ENCODE results near the gene ECEL1. TPM values are rescaled to one million over a fixed set of nuclear protein-coding genes. Genes with fewer than 3 reads are reported as not detected.

The ECEL1 gene
- total and polyA plus RNA-seq, 8 donors = 0.30 to 1.1 (median 0.76) TPM; not detected in 2

GRCh38 chr2:232476045-232476444 lies 11.6 kb downstream of the ECEL1 start:
- ATAC-seq (no peak), FAIRE-seq (no peak), DNase-seq (no peak)
- no peaks in the 10 kb centered on the region for H3K27me3 ChIP-seq
- H3K27ac ChIP-seq = no peak overlapping the region
- no peak for TF ChIP-seq CTCF (IDR thresholded peaks at IDR 0.05)
- no peaks in the 10 kb centered on the region for H3K36me3 ChIP-seq
- H3K9me3 ChIP-seq = no peaks in the 10 kb centered on the region
- H3K4me1 ChIP-seq = no peaks in the 10 kb centered on the region
- H3K4me3 ChIP-seq = no peak overlapping the region
- intact Hi-C loops (cut with DNase I) = no loop called here
- 71 to 86% methylated on average over 2 of the region's 2 CpGs for WGBS, 2 donors

- H3K9me3 ChIP-seq = no peaks in the 10 kb centered on the region
- H3K4me1 ChIP-seq = no peaks in the 10 kb centered on the region
- no peak overlapping the region for H3K4me3 ChIP-seq
- H3K27ac ChIP-seq = no peak overlapping the region
- 27 to 35% methylated on average over 6 of the region's 6 CpGs for WGBS, 2 donors
- no peaks in the 10 kb centered on the region for H3K27me3 ChIP-seq
- H3K36me3 ChIP-seq = no peaks in the 10 kb centered on the region
- DNase-seq (no peak), FAIRE-seq (no peak), ATAC-seq (no peak)
- intact Hi-C loops (cut with DNase I) = no loop called here
- TF ChIP-seq CTCF (IDR thresholded peaks at IDR 0.05) = no peak
Measured at GRCh38 chr2:232473467-232473890, 14.2 kb downstream of the ECEL1 start.

DNA sequence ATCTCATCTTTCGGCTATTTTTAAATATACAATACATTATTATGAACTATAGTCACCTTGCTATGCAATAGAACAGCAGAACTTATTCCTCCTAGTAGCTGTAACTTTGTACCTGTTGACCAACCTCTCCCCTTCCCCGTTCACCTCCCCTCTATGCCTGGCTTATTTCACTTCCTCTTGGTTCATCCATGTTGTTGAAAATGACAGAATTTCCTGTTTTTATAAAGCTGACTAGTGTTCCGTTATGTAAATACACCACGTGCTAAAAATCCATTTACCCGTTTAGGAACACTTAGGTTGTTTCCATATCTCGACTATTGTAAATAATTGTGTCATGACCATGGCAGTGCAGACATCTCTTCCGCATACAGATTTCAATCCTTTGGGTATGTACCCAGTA lies 21.4 kb downstream of the ECEL1 start:
- FAIRE-seq (no peak), ATAC-seq (no peak), DNase-seq (no peak)
- Histone ChIP-seq H3K9me3 (no peaks in the 10 kb centered on the region), H3K4me3 (no peak overlapping the region), H3K4me1 (no peaks in the 10 kb centered on the region), H3K27ac (no peak overlapping the region), H3K36me3 (no peaks in the 10 kb centered on the region), H3K27me3 (no peaks in the 10 kb centered on the region)
- WGBS, 2 donors = 47 to 57% methylated on average over 7 of the region's 7 CpGs
- intact Hi-C loops (cut with DNase I) = no loop called here
- TF ChIP-seq CTCF (IDR thresholded peaks at IDR 0.05) = no peak

GRCh38 chr2:232465061-232465460 lies 22.6 kb downstream of the ECEL1 start:
- H3K9me3 ChIP-seq = no peaks in the 10 kb centered on the region
- ATAC-seq = no peak
- H3K36me3 ChIP-seq = no peaks in the 10 kb centered on the region
- TF ChIP-seq CTCF (IDR thresholded peaks at IDR 0.05) = no peak
- H3K4me3 ChIP-seq = no peak overlapping the region
- H3K27ac ChIP-seq = no peak overlapping the region
- no peaks in the 10 kb centered on the region for H3K4me1 ChIP-seq
- no peak for FAIRE-seq
- no peak for DNase-seq
- WGBS, 2 donors = 66 to 77% methylated on average over 6 of the region's 6 CpGs
- no peaks in the 10 kb centered on the region for H3K27me3 ChIP-seq
- intact Hi-C loops (cut with DNase I) = no loop called here

- FAIRE-seq = no peak
- no peak overlapping the region for H3K27ac ChIP-seq
- no peak overlapping the region for H3K4me3 ChIP-seq
- 67 to 75% methylated on average over 3 of the region's 3 CpGs for WGBS, 2 donors
- no peaks in the 10 kb centered on the region for H3K27me3 ChIP-seq
- DNase-seq = no peak
- no peaks in the 10 kb centered on the region for H3K9me3 ChIP-seq
- intact Hi-C loops (cut with DNase I) = no loop called here
- no peaks in the 10 kb centered on the region for H3K4me1 ChIP-seq
- TF ChIP-seq CTCF (IDR thresholded peaks at IDR 0.05) = no peak
- no peak for ATAC-seq
- H3K36me3 ChIP-seq = no peaks in the 10 kb centered on the region
Measured at GRCh38 chr2:232464544-232464885, 23.1 kb downstream of the ECEL1 start.

Data from pancreas (tissue), 10 donors.